B cell (primary cell): ENCODE results near the gene PODNL1. TPM values are rescaled to one million over a fixed set of nuclear protein-coding genes. Genes with fewer than 3 reads are reported as not detected.

Source experiments
- ATAC-seq: fragments of 200-7000 bp; cut with Tn5 transposase; one replicate; pipeline ENCODE4 v1.10.0; 2021; ENCODE audit warnings: low read depth, mild to moderate bottlenecking, moderate number of reproducible peaks, moderate library complexity
- CTCF ChIA-PET: fragments of 350-600 bp; sonication (Branson Sonifier 250); formaldehyde crosslinking; loops from one replicate; lab custom pipeline; 2021; ENCODE audit warnings: antibody characterized with exemption, inconsistent platforms; lab: Charles Lee
- POLR2A ChIA-PET: fragments of 350-600 bp; sonication (Branson Sonifier 250); formaldehyde crosslinking; loops from one replicate; lab custom pipeline; 2021; ENCODE audit warnings: antibody characterized with exemption; lab: Charles Lee
- DNase-seq: peaks from one replicate; pipeline ENCODE4 v3.0.0; 2013
- H2AFZ ChIP-seq: 2 replicates; pipeline ENCODE4 v1.6.1; 2012; ENCODE audit warnings: mild to moderate bottlenecking, low read depth, low read length; ENCODE audit not compliant: insufficient read depth, poor library complexity, severe bottlenecking
- H3K27ac ChIP-seq, 2 donors: 1 replicate in 1 of 2; 2 replicates in 1 of 2; pipeline ENCODE4 v1.5.1; 2012 to 2013; ENCODE audit warnings: low read length in 2 of 2, mild to moderate bottlenecking in 2 of 2, moderate library complexity in 1 of 2
- H3K27me3 ChIP-seq, 4 experiments: fragments of 200-600 bp in 1 of 4; sonication (generic) in 1 of 4; replicated peaks in 1 of 4; 1 replicate in 2 of 4; 2 replicates in 2 of 4; pipeline versions ENCODE4 v1.6.1 to v1.7.0; 2013 to 2016; ENCODE audit warnings: low read length in 3 of 4, mild to moderate bottlenecking in 2 of 4, mixed read lengths in 1 of 4, moderate library complexity in 1 of 4; ENCODE audit not compliant: insufficient read depth in 4 of 4, control insufficient read depth in 3 of 4; ENCODE audit errors: control extremely low read depth in 1 of 4
- H3K36me3 ChIP-seq, 2 experiments: replicated peaks in 1 of 2; 1 replicate in 1 of 2; 2 replicates in 1 of 2; pipeline versions ENCODE4 v1.6.1 to v1.7.1; 2013; ENCODE audit warnings: low read length in 1 of 2; ENCODE audit not compliant: insufficient read depth in 2 of 2, control insufficient read depth in 1 of 2; ENCODE audit errors: control extremely low read depth in 1 of 2, extremely low read depth in 1 of 2
- H3K4me1 ChIP-seq, 2 donors: fragments of 200-600 bp in 1 of 2; sonication (generic) in 1 of 2; 1 replicate in 1 of 2; 2 replicates in 1 of 2; pipeline versions ENCODE4 v1.5.1 to v1.6.1; 2013 to 2017; ENCODE audit warnings: low read length in 2 of 2; ENCODE audit not compliant: control insufficient read depth in 2 of 2, insufficient read depth in 2 of 2
- H3K4me2 ChIP-seq: replicated peaks from 2 replicates; pipeline ENCODE3; 2012; ENCODE audit warnings: mild to moderate bottlenecking, low read depth, low read length; ENCODE audit not compliant: poor library complexity, severe bottlenecking
- H3K4me3 ChIP-seq, 5 experiments: fragments of 200-600 bp in 1 of 5; sonication (generic) in 1 of 5; 1 replicate in 3 of 5; 2 replicates in 2 of 5; pipeline versions ENCODE4 v1.5.1 to v1.7.0; 2011 to 2016; ENCODE audit warnings: low read length in 4 of 5, mild to moderate bottlenecking in 4 of 5, low read depth in 2 of 5, control low read depth in 1 of 5, moderate library complexity in 1 of 5; ENCODE audit not compliant: insufficient read depth in 1 of 5; ENCODE audit errors: control extremely low read depth in 1 of 5, extremely low read depth in 1 of 5
- H3K79me2 ChIP-seq: fragments of 200-600 bp; sonication (generic); one replicate; pipeline ENCODE4 v1.6.0; 2016; ENCODE audit warnings: low read length; ENCODE audit not compliant: control insufficient read depth, insufficient read depth
- H3K9ac ChIP-seq: fragments of 200-600 bp; sonication (generic); 2 replicates; pipeline ENCODE4 v1.6.1; 2017; ENCODE audit warnings: mild to moderate bottlenecking, low read length, moderate library complexity
- H3K9me3 ChIP-seq, 3 donors: one replicate each; pipeline versions ENCODE4 v1.6.1 to v1.7.1; 2013; ENCODE audit warnings: low read length in 2 of 3; ENCODE audit not compliant: control insufficient read depth in 2 of 3, insufficient read depth in 1 of 3; ENCODE audit errors: control extremely low read depth in 1 of 3
- H4K20me1 ChIP-seq: 2 replicates; pipeline ENCODE4 v1.6.0; 2012; ENCODE audit warnings: mild to moderate bottlenecking, low read length; ENCODE audit not compliant: insufficient read depth, control insufficient read depth, poor library complexity, severe bottlenecking
- H3K27ac Mint-ChIP-seq: one replicate; pipeline ENCODE4 v1.8.0; 2021; ENCODE audit warnings: mixed read lengths
- H3K27me3 Mint-ChIP-seq: one replicate; pipeline ENCODE4 v1.8.0; 2021; ENCODE audit warnings: mixed read lengths
- H3K4me1 Mint-ChIP-seq: one replicate; pipeline ENCODE4 v1.8.0; 2021; ENCODE audit warnings: mixed read lengths
- H3K4me3 Mint-ChIP-seq: one replicate; pipeline ENCODE4 v1.8.0; 2021; ENCODE audit warnings: mixed read lengths
- H3K9me3 Mint-ChIP-seq: one replicate; pipeline ENCODE4 v1.8.0; 2022; ENCODE audit warnings: mixed read lengths; ENCODE audit not compliant: insufficient read depth
- CTCF ChIP-seq: fragments of 200-600 bp; IDR thresholded peaks from one replicate; pipeline ENCODE4 v1.8.0; 2022; ENCODE audit warnings: antibody characterized with exemption, mild to moderate bottlenecking
- EZH2 ChIP-seq: IDR thresholded peaks from 2 replicates; pipeline ENCODE4 v1.6.1; 2012; ENCODE audit warnings: borderline replicate concordance, low read depth, mild to moderate bottlenecking, moderate library complexity, low read length; ENCODE audit not compliant: insufficient read depth, poor library complexity, severe bottlenecking
- WGBS: methylation state at CpG from one replicate; pipeline ENCODE4 v1.1.5; 2013; ENCODE audit warnings: missing lambda C conversion rate; ENCODE audit not compliant: insufficient coverage; 5-methylcytosine and 5-hydroxymethylcytosine counted together
- intact Hi-C: fragments of 100-400 bp; cut with micrococcal nuclease; formaldehyde crosslinking; loops from one replicate; pipeline ENCODE4 v1.10.0; 2022
- polyA plus RNA-seq: library from polyadenylated mRNA; depleted of rRNA; stranded (reverse); fragments of >200 nt; gene quantifications from 2 replicates; pipeline ENCODE4 v1.2.3, GENCODE V29; 2012
- total RNA-seq, 2 donors: library from RNA; stranded (reverse); fragments of 120-200 nt in 1 of 2; gene quantifications; 1 replicate in 1 of 2; 2 replicates in 1 of 2; pipeline versions ENCODE4 v1.2.3 to v1.2.4, GENCODE V29; 2013 to 2022

PODNL1 gene
- total and polyA plus RNA-seq, 2 donors (not counting 1 experiment from before 2014, with no cell fraction given): not detected

GRCh38 chr19:13960863-13961784 is 22.9 kb upstream of the PODNL1 start:
- ChIA-PET CTCF (interaction anchor here (0.6 to 2.6 kb wide), 4 partner anchors 9 to 87 kb away, joined by 3 to 16 read pairs (median 8); partner anchors contain the start of gene IL27RA), POLR2A (interaction anchor here (1.1 to 1.2 kb wide), 2 partner anchors 24 to 71 kb away, joined by 3 read pairs; partner anchors contain the start of gene IL27RA)
- Histone ChIP-seq H3K79me2 (no peaks in the 10 kb centered on the region), H3K4me2 (no peak overlapping the region), H3K9ac (no peak overlapping the region), H3K27ac (no peak overlapping the region), H3K4me3 (no peak overlapping the region), H2AFZ (no peak overlapping the region), H3K4me1 (no peaks in the 10 kb centered on the region), H4K20me1 (peaks cover 22% of the 10 kb centered on the region), H3K9me3 (peaks cover 0 to 3% (median 0%) of the 10 kb centered on the region in 3 donors), H3K27me3 (no peaks in the 10 kb centered on the region), H3K36me3 (peaks cover 0 to 58% of the 10 kb centered on the region in 2 experiments)
- Mint-ChIP-seq H3K27me3 (no peaks in the 10 kb centered on the region), H3K27ac (peak overlapping the region; percentile 41), H3K9me3 (no peaks in the 10 kb centered on the region), H3K4me3 (no peak overlapping the region), H3K4me1 (no peaks in the 10 kb centered on the region)
- ATAC-seq (no peak), DNase-seq (peak; percentile 17)
- TF ChIP-seq EZH2 (no peak), CTCF (no peak)
- intact Hi-C loops: loop anchor here (2.0 kb wide), 1 partner anchor 26 kb away; no protein-coding TSS in a partner anchor
- WGBS: 95% methylated on average over 23 of the region's 39 CpGs
